Lower lobe of right lung (tissue), 1 donor: ENCODE data around the gene LPCAT3. TPM values are rescaled to one million over a fixed set of nuclear protein-coding genes. Genes with fewer than 3 reads are reported as not detected.
A peak's percentile ranks its signal among the peaks of the same experiment; 100 is the strongest.

ENCODE experiments used
- microRNA-seq: library from miRNA; unstranded; fragments of <30 nt; microRNA quantifications from one replicate; pipeline ENCODE4 v1.2.0, GENCODE V29; 2020; ENCODE audit warnings: borderline number of aligned reads
- total RNA-seq: library from RNA; stranded (reverse); fragmentation: NEBNext Ultra II Directional; extraction: Animal tissue kit (Norgen Biotek cat#: 25700); gene quantifications from one replicate; pipeline ENCODE4 v1.2.1, GENCODE V29; 2021
- donor health status: DM: no; HTN: yes; CAD: no; lungs with severe emphysema.

LPCAT3 gene
- total RNA-seq, 1 donor from 2014 or later = 67.7 TPM

Small RNA genes lying within 50 kb of the gene (microRNA-seq; reads per million reads assigned to microRNA genes)
- gene MIR141 = 658 reads per million, percentile 77 among the genes with 10 or more reads in this experiment
- 10,040 reads per million, percentile 96 among the genes with 10 or more reads in this experiment for gene MIR200C

Other genes starting within 250 kb of the LPCAT3 start
- 2.1 TPM for gene LAG3, start 246.0 kb downstream of the LPCAT3 start, total RNA-seq
- gene CD4, start 228.9 kb downstream of the LPCAT3 start, total RNA-seq = 80.3 TPM
- 21.5 TPM for gene GPR162, start 196.7 kb downstream of the LPCAT3 start, total RNA-seq
- gene P3H3, start 190.1 kb downstream of the LPCAT3 start, total RNA-seq = 7.0 TPM
- gene GNB3, start 177.6 kb downstream of the LPCAT3 start, total RNA-seq = 1.0 TPM
- 2.9 TPM for gene CDCA3, start 167.2 kb downstream of the LPCAT3 start, total RNA-seq
- 58.6 TPM for gene USP5, start 166.3 kb downstream of the LPCAT3 start, total RNA-seq
- 278 TPM for gene TPI1, start 150.9 kb downstream of the LPCAT3 start, total RNA-seq
- 25.5 TPM for gene SPSB2, start 145.2 kb downstream of the LPCAT3 start, total RNA-seq
- 26.6 TPM for gene LRRC23, start 113.7 kb downstream of the LPCAT3 start, total RNA-seq
- 41.9 TPM for gene ENO2, start 103.9 kb downstream of the LPCAT3 start, total RNA-seq
- 123 TPM for gene ATN1, start 90.5 kb downstream of the LPCAT3 start, total RNA-seq
- not detected for gene RNU7-1, start 74.7 kb downstream of the LPCAT3 start, total RNA-seq
- gene C12orf57, start 74.5 kb downstream of the LPCAT3 start, total RNA-seq = 181 TPM
- gene PTPN6, start 67.1 kb downstream of the LPCAT3 start, total RNA-seq = 209 TPM
- 138 TPM for gene PHB2, start 47.8 kb downstream of the LPCAT3 start, total RNA-seq
- gene EMG1, start 47.6 kb downstream of the LPCAT3 start, total RNA-seq = 39.6 TPM
- 280 TPM for gene C1S, start 42.2 kb upstream of the LPCAT3 start, total RNA-seq
- gene C1R, start 74.0 kb upstream of the LPCAT3 start, total RNA-seq = 373 TPM
- gene C1RL, start 90.7 kb upstream of the LPCAT3 start, total RNA-seq = 80.5 TPM
- gene RBP5, start 110.4 kb upstream of the LPCAT3 start, total RNA-seq = 1.1 TPM
- gene CLSTN3, start 111.9 kb upstream of the LPCAT3 start, total RNA-seq = 36.8 TPM
- gene PEX5, start 171.2 kb upstream of the LPCAT3 start, total RNA-seq = 47.8 TPM